ENCODE measurements around the gene TTC3.

TTC3 gene

GRCh38 chr21:37146320-37147235 is 73.5 kb downstream of the TTC3 start:
- no peak for DNase-seq (ENCODE audit: low spot score)

- no peak for DNase-seq (ENCODE audit: low spot score)
Observed at GRCh38 chr21:37149411-37149810, 76.4 kb downstream of the TTC3 start.

- no peak for DNase-seq (ENCODE audit: low spot score)
Observed at GRCh38 chr21:37153196-37153934, 80.3 kb downstream of the TTC3 start.

GRCh38 chr21:37153935-37154350 is 80.9 kb downstream of the TTC3 start:
- no peak for DNase-seq (ENCODE audit: low spot score)

GRCh38 chr21:37155186-37155585 is 82.1 kb downstream of the TTC3 start:
- DNase-seq (ENCODE audit: low spot score), result no peak

GRCh38 chr21:37157938-37158337 is 84.9 kb downstream of the TTC3 start:
- DNase-seq (ENCODE audit: low spot score), result no peak

- DNase-seq (ENCODE audit: low spot score), result no peak
Observed at GRCh38 chr21:37159053-37159776, 86.2 kb downstream of the TTC3 start.

- DNase-seq (ENCODE audit: low spot score), result no peak
Observed at GRCh38 chr21:37159949-37160348, 86.9 kb downstream of the TTC3 start.

GRCh38 chr21:37164742-37165141 is 91.7 kb downstream of the TTC3 start:
- no peak for DNase-seq (ENCODE audit: low spot score)

GRCh38 chr21:37165586-37165985 is 92.5 kb downstream of the TTC3 start:
- no peak for DNase-seq (ENCODE audit: low spot score)

GRCh38 chr21:37166733-37167132 is 93.7 kb downstream of the TTC3 start:
- DNase-seq (ENCODE audit: low spot score), result peak; percentile 54

- DNase-seq (ENCODE audit: low spot score), result no peak
Observed at GRCh38 chr21:37168666-37169065, 95.6 kb downstream of the TTC3 start.

- DNase-seq (ENCODE audit: low spot score), result no peak
Observed at GRCh38 chr21:37172646-37173045, 99.6 kb downstream of the TTC3 start.

GRCh38 chr21:37176716-37177115 is 103.7 kb downstream of the TTC3 start:
- DNase-seq (ENCODE audit: low spot score), result no peak

GRCh38 chr21:37181059-37181458 is 108.0 kb downstream of the TTC3 start:
- no peak for DNase-seq (ENCODE audit: low spot score)

GRCh38 chr21:37182222-37182621 is 109.2 kb downstream of the TTC3 start:
- DNase-seq (ENCODE audit: low spot score), result no peak

- DNase-seq (ENCODE audit: low spot score), result no peak
Observed at GRCh38 chr21:37183749-37184148, 110.7 kb downstream of the TTC3 start.

- no peak for DNase-seq (ENCODE audit: low spot score)
Observed at GRCh38 chr21:37184784-37185593, 111.9 kb downstream of the TTC3 start.

GRCh38 chr21:37186983-37187382 is 113.9 kb downstream of the TTC3 start:
- no peak for DNase-seq (ENCODE audit: low spot score)

- DNase-seq (ENCODE audit: low spot score), result no peak
Observed at GRCh38 chr21:37188825-37189224, 115.8 kb downstream of the TTC3 start.

GRCh38 chr21:37192019-37192418 is 119.0 kb downstream of the TTC3 start:
- DNase-seq (ENCODE audit: low spot score), result no peak

- no peak for DNase-seq (ENCODE audit: low spot score)
Observed at GRCh38 chr21:37193006-37193405, 120.0 kb downstream of the TTC3 start.

Data from cerebellar cortex (tissue), 1 donor.